H9 (cell line): Measurements from ENCODE around the gene SIPA1. TPM values are rescaled to one million over a fixed set of nuclear protein-coding genes. Genes with fewer than 3 reads are reported as not detected.

Experiments
- DNase-seq: peaks from one replicate; pipeline ENCODE4 v3.0.0-alpha.2; 2017
- H2AFZ ChIP-seq: one replicate; pipeline ENCODE4 v1.6.1; 2013; ENCODE audit warnings: mild to moderate bottlenecking, low read length, control low read depth, moderate library complexity
- H2AK5ac ChIP-seq: 2 replicates; pipeline ENCODE4 v1.6.1; 2013; ENCODE audit warnings: low read length, control low read depth, mixed read lengths; ENCODE audit not compliant: insufficient read length
- H2BK120ac ChIP-seq: one replicate; pipeline ENCODE4 v1.6.1; 2013; ENCODE audit warnings: low read depth, mild to moderate bottlenecking, low read length, control low read depth, inconsistent platforms; ENCODE audit not compliant: poor library complexity, severe bottlenecking
- H2BK12ac ChIP-seq: 2 replicates; pipeline ENCODE4 v1.6.1; 2013; ENCODE audit warnings: low read length, control low read depth, mixed read lengths, low read depth; ENCODE audit not compliant: insufficient read length
- H2BK15ac ChIP-seq: 2 replicates; pipeline ENCODE4 v1.6.1; 2013; ENCODE audit warnings: low read depth, low read length, control low read depth
- H2BK20ac ChIP-seq: one replicate; pipeline ENCODE4 v1.6.1; 2013; ENCODE audit warnings: low read depth, mild to moderate bottlenecking, low read length, control low read depth, inconsistent platforms; ENCODE audit not compliant: poor library complexity, severe bottlenecking
- H2BK5ac ChIP-seq: 2 replicates; pipeline ENCODE4 v1.6.1; 2013; ENCODE audit warnings: low read length, control low read depth, mixed read lengths; ENCODE audit not compliant: insufficient read length
- H3K14ac ChIP-seq: 2 replicates; pipeline ENCODE4 v1.6.1; 2013; ENCODE audit warnings: low read length, control low read depth; ENCODE audit not compliant: insufficient read depth
- H3K18ac ChIP-seq: 2 replicates; pipeline ENCODE4 v1.6.1; 2013; ENCODE audit warnings: low read depth, mild to moderate bottlenecking, mixed read lengths, low read length, control low read depth; ENCODE audit not compliant: insufficient read length
- H3K23ac ChIP-seq: 2 replicates; pipeline ENCODE4 v1.6.1; 2013; ENCODE audit warnings: low read length, control low read depth, mixed read lengths, low read depth; ENCODE audit not compliant: insufficient read length
- H3K23me2 ChIP-seq: 2 replicates; pipeline ENCODE4 v1.6.1; 2013; ENCODE audit warnings: low read depth, mild to moderate bottlenecking, mixed read lengths, low read length, control low read depth; ENCODE audit not compliant: insufficient read length, poor library complexity, severe bottlenecking
- H3K27ac ChIP-seq: 2 replicates; pipeline ENCODE4 v1.5.1; 2013; ENCODE audit warnings: low read length, control low read depth, mixed read lengths, low read depth; ENCODE audit not compliant: insufficient read length
- H3K27me3 ChIP-seq: 2 replicates; pipeline ENCODE4 v1.6.1; 2013; ENCODE audit warnings: low read length, control low read depth, inconsistent platforms; ENCODE audit not compliant: insufficient read depth
- H3K4ac ChIP-seq: 2 replicates; pipeline ENCODE4 v1.6.1; 2013; ENCODE audit warnings: low read depth, mild to moderate bottlenecking, control low read depth, inconsistent platforms, low read length, moderate library complexity
- H3K4me1 ChIP-seq: 2 replicates; pipeline ENCODE4 v1.6.1; 2013; ENCODE audit warnings: low read length, control low read depth, inconsistent platforms; ENCODE audit not compliant: insufficient read depth
- H3K4me2 ChIP-seq: 2 replicates; pipeline ENCODE4 v1.6.1; 2013; ENCODE audit warnings: low read length, control low read depth, mixed read lengths; ENCODE audit not compliant: insufficient read length, insufficient read depth
- H3K56ac ChIP-seq: 2 replicates; pipeline ENCODE4 v1.6.1; 2013; ENCODE audit warnings: low read depth, mild to moderate bottlenecking, mixed read lengths, low read length, control low read depth; ENCODE audit not compliant: insufficient read length
- H3K79me1 ChIP-seq: 2 replicates; pipeline ENCODE4 v1.6.1; 2013; ENCODE audit warnings: low read depth, mild to moderate bottlenecking, moderate library complexity, low read length, control low read depth, inconsistent platforms; ENCODE audit not compliant: insufficient read depth, poor library complexity, severe bottlenecking
- H3K79me2 ChIP-seq: 2 replicates; pipeline ENCODE4 v1.6.1; 2013; ENCODE audit warnings: low read length, control low read depth, inconsistent platforms; ENCODE audit not compliant: insufficient read depth
- H3K9ac ChIP-seq: 2 replicates; pipeline ENCODE4 v1.6.1; 2013; ENCODE audit warnings: low read length, control low read depth, mixed read lengths; ENCODE audit not compliant: insufficient read length; ENCODE audit errors: extremely low read depth
- H3K9me3 ChIP-seq: one replicate; pipeline ENCODE4 v1.6.1; 2013; ENCODE audit warnings: low read depth, low read length, inconsistent platforms; ENCODE audit not compliant: control insufficient read depth
- H3T11ph ChIP-seq: one replicate; pipeline ENCODE4 v1.6.1; 2013; ENCODE audit warnings: mild to moderate bottlenecking, low read length, control low read depth, inconsistent platforms
- H4K20me1 ChIP-seq: one replicate; pipeline ENCODE4 v1.6.1; 2013; ENCODE audit not compliant: control insufficient read depth, insufficient read length, insufficient read depth
- H4K5ac ChIP-seq: 2 replicates; pipeline ENCODE4 v1.6.1; 2013; ENCODE audit warnings: low read depth, mild to moderate bottlenecking, mixed read lengths, low read length, control low read depth; ENCODE audit not compliant: insufficient read length
- H4K8ac ChIP-seq: replicated peaks from 2 replicates; pipeline ENCODE4 v1.6.1; 2013; ENCODE audit warnings: low read length, control low read depth, mixed read lengths, low read depth; ENCODE audit not compliant: insufficient read length
- H4K91ac ChIP-seq: 2 replicates; pipeline ENCODE4 v1.6.1; 2013; ENCODE audit warnings: low read depth, mild to moderate bottlenecking, moderate library complexity, mixed read lengths, low read length, control low read depth; ENCODE audit not compliant: insufficient read length
- H3K27ac Mint-ChIP-seq, 3 experiments: 2 replicates in 2 of 3; 3 replicates in 1 of 3; pipeline ENCODE4 v1.8.0; 2020 to 2021; ENCODE audit warnings: mixed read lengths in 3 of 3, mild to moderate bottlenecking in 1 of 3, moderate library complexity in 1 of 3
- H3K27me3 Mint-ChIP-seq: 2 replicates; pipeline ENCODE4 v1.8.0; 2021; ENCODE audit warnings: low read depth, mild to moderate bottlenecking, moderate library complexity, mixed read lengths
- H3K36me3 Mint-ChIP-seq, 3 experiments: 2 replicates in 2 of 3; 3 replicates in 1 of 3; pipeline ENCODE4 v1.8.0; 2020 to 2021; ENCODE audit warnings: low read depth in 3 of 3, mixed read lengths in 3 of 3; ENCODE audit not compliant: insufficient read depth in 1 of 3
- H3K4me1 Mint-ChIP-seq, 2 experiments: 2 replicates each; pipeline ENCODE4 v1.8.0; 2020; ENCODE audit warnings: mixed read lengths in 2 of 2
- H3K4me3 Mint-ChIP-seq, 2 experiments: 2 replicates in 1 of 2; 3 replicates in 1 of 2; pipeline ENCODE4 v1.8.0; 2020 to 2021; ENCODE audit warnings: mild to moderate bottlenecking in 2 of 2, mixed read lengths in 2 of 2, moderate library complexity in 1 of 2
- H3K9me3 Mint-ChIP-seq, 2 experiments: 2 replicates in 1 of 2; 3 replicates in 1 of 2; pipeline ENCODE4 v1.8.0; 2020; ENCODE audit warnings: mild to moderate bottlenecking in 2 of 2, mixed read lengths in 2 of 2, moderate library complexity in 1 of 2
- CTCF ChIP-seq: fragments of 200-600 bp; sonication (generic); conservative IDR thresholded peaks from 3 replicates; pipeline ENCODE4 v1.8.0; 2021; ENCODE audit warnings: antibody characterized with exemption, mild to moderate bottlenecking
- WGBS: extraction: QIAGEN DNeasy Blood & Tissue Kit; methylation state at CpG from one replicate; pipeline ENCODE4 v1.1.7; 2013; ENCODE audit warnings: missing lambda C conversion rate, low lambda C conversion rate, mixed read lengths; ENCODE audit not compliant: insufficient read length; ENCODE audit errors: extremely low coverage; 5-methylcytosine and 5-hydroxymethylcytosine counted together
- total RNA-seq: library from RNA; stranded (reverse); gene quantifications from 2 replicates; pipeline ENCODE4 v1.2.1, GENCODE V29; 2021

The SIPA1 gene
- total RNA-seq, 1 experiment from 2014 or later, result 32.0 TPM

DNA sequence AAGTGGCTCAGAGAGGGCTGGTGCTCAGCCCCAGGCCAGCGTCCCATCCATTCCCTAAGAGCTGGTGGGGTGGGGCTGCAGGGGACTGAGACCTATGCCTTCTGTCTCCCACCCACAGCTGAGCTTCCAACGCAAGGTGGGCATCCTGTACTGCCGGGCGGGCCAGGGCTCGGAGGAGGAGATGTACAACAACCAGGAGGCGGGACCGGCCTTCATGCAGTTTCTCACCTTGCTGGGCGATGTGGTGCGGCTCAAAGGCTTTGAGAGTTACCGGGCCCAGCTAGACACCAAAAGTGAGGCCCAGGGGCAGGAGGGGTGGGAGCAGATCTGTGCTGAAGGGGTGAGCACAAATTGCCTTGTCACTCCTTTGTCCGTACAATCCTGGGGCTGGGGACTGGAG is 6.9 kb downstream of the SIPA1 start:
- no peak overlapping the region for H4K5ac ChIP-seq
- no peak overlapping the region for H2AK5ac ChIP-seq
- H3K18ac ChIP-seq, result no peak overlapping the region
- no peak overlapping the region for H2BK20ac ChIP-seq
- no CpG with 5 or more reads among the region's 11 CpGs for WGBS
- no peak overlapping the region for H3K4me2 ChIP-seq
- H2BK5ac ChIP-seq, result no peak overlapping the region
- Mint-ChIP-seq H3K4me3 (no peak overlapping the region), H3K27me3 (peaks cover 2% of the 10 kb centered on the region; the same call in 1 of the 2 replicates), H3K9me3 (no peaks in the 10 kb centered on the region; a peak in 1 of 5 replicates), H3K36me3 (peaks cover under 1 to 7% (median 6%) of the 10 kb centered on the region in 3 experiments; a peak in 6 of 7 replicates), H3K4me1 (peaks cover 17 to 25% of the 10 kb centered on the region in 2 experiments), H3K27ac (no peak overlapping the region; a peak in 1 of 7 replicates)
- no peak overlapping the region for H3K4ac ChIP-seq
- no peak for TF ChIP-seq CTCF
- H3K14ac ChIP-seq, result no peak overlapping the region
- H4K91ac ChIP-seq, result no peak overlapping the region
- H2BK120ac ChIP-seq, result no peak overlapping the region
- no peaks in the 10 kb centered on the region for H3K27me3 ChIP-seq
- H2AFZ ChIP-seq, result no peak overlapping the region
- no peak overlapping the region for H3K23ac ChIP-seq
- H4K20me1 ChIP-seq, result peaks cover 5% of the 10 kb centered on the region
- no peak overlapping the region for H3T11ph ChIP-seq
- H3K56ac ChIP-seq, result no peak overlapping the region
- H3K23me2 ChIP-seq, result peaks cover 11% of the 10 kb centered on the region
- no peaks in the 10 kb centered on the region for H3K79me2 ChIP-seq
- no peak overlapping the region for H3K9ac ChIP-seq
- H3K9me3 ChIP-seq, result no peaks in the 10 kb centered on the region
- H4K8ac ChIP-seq, result no peak overlapping the region
- peaks cover 5% of the 10 kb centered on the region; the same call in 1 of the 2 replicates for H3K4me1 ChIP-seq
- no peaks in the 10 kb centered on the region for H3K79me1 ChIP-seq
- DNase-seq, result no peak
- no peak overlapping the region for H2BK12ac ChIP-seq
- no peak overlapping the region for H3K27ac ChIP-seq
- no peak overlapping the region for H2BK15ac ChIP-seq
